GM12878 (cell line): Measurements from ENCODE around the gene EBI3. TPM values are rescaled to one million over a fixed set of nuclear protein-coding genes. Genes with fewer than 3 reads are reported as not detected.

Experiments used
- ATAC-seq: fragments of 200-7000 bp; cut with Tn5 transposase; 3 replicates; pipeline ENCODE4 v1.9.1; 2020; ENCODE audit warnings: mild to moderate bottlenecking, moderate library complexity
- BruUV-seq: library from RNA; stranded (reverse); fragments of 400-500 nt; replicated peaks from 2 replicates; lab custom pipeline; 2021; lab: Mats Ljungman, UMichigan
- CTCF ChIA-PET: fragments of 300-600 bp; sonication (Branson Sonifier 250); formaldehyde crosslinking; extraction: SDS; loops from one replicate; lab custom pipeline; 2021; ENCODE audit warnings: inconsistent platforms; lab: Yijun Ruan, JAX
- POLR2A ChIA-PET: fragments of 350-600 bp; formaldehyde crosslinking; extraction: SDS; loops from one replicate; lab custom pipeline; 2021; ENCODE audit warnings: inconsistent platforms; lab: Charles Lee
- RAD21 ChIA-PET: fragments of 300-600 bp; sonication (Branson Sonifier 250); formaldehyde crosslinking; loops from one replicate; lab custom pipeline; 2023; ENCODE audit warnings: antibody characterized with exemption; ENCODE audit not compliant: unreplicated experiment; lab: Charles Lee
- SMC1A ChIA-PET: fragments of 300-600 bp; sonication (Branson Sonifier 250); formaldehyde crosslinking; loops from one replicate; lab custom pipeline; 2023; ENCODE audit not compliant: unreplicated experiment, uncharacterized antibody; lab: Charles Lee
- DNase-seq: peaks from one replicate; pipeline ENCODE4 v3.0.0-alpha.2; 2011; ENCODE audit warnings: low read depth, low spot score
- FAIRE-seq: peaks from 3 replicates; lab custom pipeline; 2011; peaks lifted over from hg19 to GRCh38; lab: Jason Lieb, UNC
- H2AFZ ChIP-seq: 2 replicates; pipeline ENCODE4 v1.6.0; 2011; ENCODE audit warnings: low read depth, low read length, control low read depth; ENCODE audit not compliant: control insufficient read depth
- H3K27ac ChIP-seq: 2 replicates; pipeline ENCODE4 v1.5.1; 2011; ENCODE audit warnings: control low read depth; ENCODE audit not compliant: control insufficient read depth, insufficient read depth
- H3K27me3 ChIP-seq, 2 experiments: replicated peaks in 1 of 2; 2 replicates each; pipeline versions ENCODE4 v1.6.0 to v1.6.1; 2011; ENCODE audit warnings: low read length in 1 of 2; ENCODE audit not compliant: control insufficient read depth in 2 of 2, insufficient read depth in 2 of 2
- H3K36me3 ChIP-seq, 2 experiments: 2 replicates each; pipeline ENCODE4 v1.5.1; 2011; ENCODE audit warnings: low read length in 1 of 2; ENCODE audit not compliant: control insufficient read depth in 2 of 2, insufficient read depth in 2 of 2
- H3K4me1 ChIP-seq: 2 replicates; pipeline ENCODE4 v1.6.1; 2011; ENCODE audit warnings: mild to moderate bottlenecking, low read length, moderate library complexity, mixed read lengths; ENCODE audit not compliant: control insufficient read depth, insufficient read depth
- H3K4me2 ChIP-seq: 2 replicates; pipeline ENCODE4 v1.6.0; 2011; ENCODE audit warnings: control low read depth; ENCODE audit not compliant: control insufficient read depth, insufficient read depth
- H3K4me3 ChIP-seq: fragments of 200-600 bp; sonication (generic); 2 replicates; pipeline ENCODE4 v1.5.1; 2016
- H3K79me2 ChIP-seq: 2 replicates; pipeline ENCODE4 v1.6.0; 2011; ENCODE audit warnings: low read length; ENCODE audit not compliant: control insufficient read depth, insufficient read depth
- H3K9ac ChIP-seq: 2 replicates; pipeline ENCODE4 v1.8.0; 2011; ENCODE audit warnings: low read length, control low read depth, mixed read lengths; ENCODE audit not compliant: control insufficient read depth, insufficient read depth
- H3K9me3 ChIP-seq: replicated peaks from 3 replicates; pipeline ENCODE4 v1.5.1; 2011; ENCODE audit warnings: mild to moderate bottlenecking, low read length; ENCODE audit not compliant: control insufficient read depth, insufficient read depth
- H4K20me1 ChIP-seq: 2 replicates; pipeline ENCODE4 v1.6.0; 2011; ENCODE audit not compliant: control insufficient read depth, insufficient read depth
- CHD4 ChIP-seq: fragments of 200-600 bp; sonication (generic); IDR thresholded peaks from 2 replicates; pipeline ENCODE4 v1.6.1; 2016; ENCODE audit warnings: mild to moderate bottlenecking
- E4F1 ChIP-seq: fragments of 450-650 bp; IDR thresholded peaks from 2 replicates; pipeline ENCODE4 v1.6.1; 2018; ENCODE audit warnings: borderline replicate concordance, mild to moderate bottlenecking; ENCODE audit not compliant: partially characterized antibody
- EED ChIP-seq: sonication (generic); IDR thresholded peaks from 2 replicates; pipeline ENCODE4 v1.6.1; 2016; ENCODE audit warnings: antibody characterized with exemption, low read depth
- ETV6 ChIP-seq, 2 experiments: fragments of 450-650 bp in 1 of 2; IDR thresholded peaks in 1 of 2; conservative IDR thresholded peaks in 1 of 2; 2 replicates each; pipeline ENCODE4 v1.6.1; 2014; ENCODE audit warnings: antibody characterized with exemption in 1 of 2, borderline replicate concordance in 1 of 2, low read depth in 1 of 2, mild to moderate bottlenecking in 1 of 2, moderate library complexity in 1 of 2
- HDGF ChIP-seq: fragments of 450-650 bp; IDR thresholded peaks from 2 replicates; pipeline ENCODE4 v1.6.1; 2016; ENCODE audit warnings: antibody characterized with exemption
- IKZF1 ChIP-seq: fragments of 450-650 bp; conservative IDR thresholded peaks from 2 replicates; pipeline ENCODE4 v1.6.1; 2017; ENCODE audit warnings: antibody characterized with exemption, mild to moderate bottlenecking
- IKZF2 ChIP-seq, 2 experiments: fragments of 450-650 bp; IDR thresholded peaks; 2 replicates each; pipeline ENCODE4 v1.6.1; 2017; ENCODE audit warnings: mild to moderate bottlenecking in 2 of 2, moderate library complexity in 2 of 2
- KLF5 ChIP-seq: fragments of 450-650 bp; IDR thresholded peaks from 2 replicates; pipeline ENCODE4 v1.6.1; 2014; ENCODE audit warnings: mild to moderate bottlenecking; ENCODE audit not compliant: partially characterized antibody
- MLLT1 ChIP-seq: fragments of 450-650 bp; IDR thresholded peaks from 2 replicates; pipeline ENCODE4 v1.6.1; 2016; ENCODE audit warnings: mild to moderate bottlenecking
- NBN ChIP-seq: fragments of 450-650 bp; IDR thresholded peaks from 2 replicates; pipeline ENCODE4 v1.6.1; 2016
- RCOR1 ChIP-seq: conservative IDR thresholded peaks from 2 replicates; pipeline ENCODE4 v1.6.1; 2012; ENCODE audit warnings: low read depth, low read length, improper control_type of control experiment
- SMAD1 ChIP-seq: fragments of 450-650 bp; IDR thresholded peaks from 2 replicates; pipeline ENCODE4 v1.6.1; 2018; ENCODE audit warnings: mild to moderate bottlenecking, low read depth; ENCODE audit not compliant: partially characterized antibody
- YBX1 ChIP-seq: fragments of 450-650 bp; IDR thresholded peaks from 2 replicates; pipeline ENCODE4 v1.6.1; 2016; ENCODE audit warnings: antibody characterized with exemption
- ZNF207 ChIP-seq: fragments of 450-650 bp; IDR thresholded peaks from 2 replicates; pipeline ENCODE4 v1.6.1; 2014; ENCODE audit warnings: antibody characterized with exemption, mild to moderate bottlenecking, borderline replicate concordance
- WGBS: methylation state at CpG from one replicate; pipeline ENCODE4 v1.1.6; 2016; ENCODE audit warnings: low lambda C conversion rate; ENCODE audit not compliant: insufficient replicate concordance, insufficient coverage; ENCODE audit errors: missing lambda C conversion rate; 5-methylcytosine and 5-hydroxymethylcytosine counted together
- in situ Hi-C: fragments of 300-500 bp; cut with MboI; formaldehyde crosslinking; loops from 9 replicates; pipeline ENCODE4 v1.14.3; 2018; ENCODE audit warnings: mixed read lengths
- intact Hi-C: fragments of 100-400 bp; cut with micrococcal nuclease; formaldehyde crosslinking; loops from one replicate; pipeline ENCODE4 v1.14.2; 2022; ENCODE audit not compliant: unreplicated experiment
- polyA plus RNA-seq, 11 experiments: library from polyadenylated mRNA; depleted of rRNA in 4 of 11; unstranded in 6 of 11; stranded (reverse) in 5 of 11; fragments of >200 nt; fragmentation: Nextera tagmentation in 4 of 11; fragmentation: Illumina TruSeq in 1 of 11; extraction: Ambion mirVana in 4 of 11; extraction: Trizol in 1 of 11; gene quantifications; 1 replicate in 1 of 11; 2 replicates in 10 of 11; pipeline versions ENCODE4 v1.2.1 to v1.2.3, GENCODE V29; 2011 to 2016; ENCODE audit warnings: inconsistent platforms in 2 of 11, missing spikeins in 2 of 11, low read depth in 1 of 11
- total RNA-seq, 4 experiments: library from RNA; depleted of rRNA in 3 of 4; stranded (reverse); fragments of >200 nt in 3 of 4; fragmentation: Illumina TruSeq in 1 of 4; extraction: Trizol in 1 of 4; gene quantifications; 2 replicates each; pipeline versions ENCODE4 v1.2.1 to v1.2.3, GENCODE V29; 2013 to 2021

EBI3 gene
- total and polyA plus RNA-seq, 10 of the 15 experiments (the other 5 are each of a cell fraction or from before 2014, with no cell fraction given) = 22.0 to 288 (median 186) TPM

DNA sequence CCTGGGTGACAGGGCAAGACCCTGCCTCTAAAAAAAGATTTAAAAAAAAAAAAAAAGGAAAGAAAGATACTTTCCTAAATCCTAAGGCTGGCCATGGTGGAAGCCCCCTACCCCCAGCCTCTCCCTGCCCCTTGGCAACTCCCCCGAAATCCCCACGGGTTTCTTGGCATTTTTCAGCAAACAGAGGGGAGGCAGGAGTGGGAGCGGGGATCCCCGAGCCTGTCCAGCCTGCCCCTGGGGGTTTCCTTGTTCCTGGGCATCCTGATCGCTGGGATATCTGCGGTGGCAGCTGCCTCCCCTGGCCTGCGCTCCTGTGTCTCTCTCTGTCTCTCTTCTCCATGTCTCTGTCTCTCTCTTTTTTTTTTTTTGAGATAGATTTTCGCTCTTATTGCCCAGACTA lies 3.4 kb upstream of the EBI3 start:
- ChIA-PET POLR2A (no interaction called here), RAD21 (no interaction called here), SMC1A (no interaction called here), CTCF (no interaction called here)
- TF ChIP-seq IKZF1 = peak; percentile 36
- TF ChIP-seq KLF5 = no peak
- no peak for TF ChIP-seq E4F1
- TF ChIP-seq EED = peak; percentile 74; the same call in 1 of the 2 replicates
- TF ChIP-seq IKZF2 (IDR thresholded peaks at IDR 0.05) = peak in 1 of 2 experiments; percentile 40; a peak in 2 of 4 replicates
- no peak for TF ChIP-seq CHD4
- Histone ChIP-seq H3K36me3 (no peaks in the 10 kb centered on the region), H4K20me1 (no peaks in the 10 kb centered on the region), H3K79me2 (peaks cover 30% of the 10 kb centered on the region), H3K4me2 (no peak overlapping the region), H3K9ac (no peak overlapping the region), H3K27me3 (no peaks in the 10 kb centered on the region), H3K4me1 (peaks cover 46% of the 10 kb centered on the region), H3K4me3 (no peak overlapping the region), H3K9me3 (no peaks in the 10 kb centered on the region), H3K27ac (no peak overlapping the region), H2AFZ (no peak overlapping the region)
- in situ Hi-C loops = no loop called here
- WGBS = 46% methylated on average over 7 of the region's 8 CpGs
- DNase-seq = no peak
- no peak for FAIRE-seq
- intact Hi-C loops = no loop called here
- BruUV-seq = no TSS peak
- ATAC-seq = no peak

DNA sequence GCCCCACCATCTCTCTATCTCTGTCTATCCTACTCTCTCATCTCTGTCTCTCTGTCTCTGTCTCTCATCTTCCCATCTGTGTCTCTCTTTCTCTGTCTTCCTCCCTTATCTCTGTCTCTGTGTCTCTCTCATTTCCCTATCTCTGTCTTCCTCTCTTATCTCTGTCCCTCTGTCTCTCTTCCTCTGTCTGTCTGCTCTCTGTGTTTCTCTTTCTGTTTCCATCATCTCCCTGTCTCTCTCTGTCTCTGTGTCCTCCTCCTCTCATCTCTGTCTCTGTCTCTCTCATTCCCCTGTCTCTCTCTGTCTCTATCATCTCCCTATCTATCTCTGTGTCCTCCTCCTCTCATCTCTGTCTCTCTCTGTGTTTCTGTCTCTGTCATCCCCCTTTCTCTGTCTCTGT lies 1.6 kb upstream of the EBI3 start:
- ATAC-seq (no peak), FAIRE-seq (no peak)
- CTCF ChIA-PET = no interaction called here

More for the DNA sequence above, 1.6 kb upstream of the EBI3 start:
- H3K36me3 ChIP-seq = no peaks in the 10 kb centered on the region
- peaks cover 27% of the 10 kb centered on the region for H3K4me1 ChIP-seq
- ChIA-PET POLR2A (no interaction called here), RAD21 (no interaction called here), SMC1A (no interaction called here)
- H4K20me1 ChIP-seq = no peaks in the 10 kb centered on the region
- DNase-seq = no peak
- in situ Hi-C loops = no loop called here
- intact Hi-C loops = loop anchor here (2.0 kb wide), 2 partner anchors 13 to 19 kb away; partner anchors contain the start of gene YJU2
- TF ChIP-seq NBN = peak; percentile 85
- TF ChIP-seq YBX1 = peak; percentile 86
- TF ChIP-seq IKZF2 (IDR thresholded peaks at IDR 0.05) = peak; percentile 9 to 17; a peak in 2 of 4 replicates
- peak; percentile 57 for TF ChIP-seq MLLT1
- peak; percentile 97 for TF ChIP-seq HDGF
- TF ChIP-seq ETV6 (conservative IDR thresholded peaks at IDR 0.05 in 1 of 2, IDR thresholded peaks at IDR 0.05 in 1 of 2; ENCODE audit: borderline replicate concordance in 1 of 2, low read depth in 1 of 2) = 0 out of 4 replicates have a peak, but pooled peaks of 1 of the 2 experiments have one; percentile 19
- peak; percentile 33 for TF ChIP-seq SMAD1
- TF ChIP-seq RCOR1 = no peak
- TF ChIP-seq ZNF207 = no peak
- H3K27ac ChIP-seq = peak overlapping the region; percentile 99
- peak overlapping the region; percentile 21; the same call in 1 of the 2 replicates for H2AFZ ChIP-seq
- no peaks in the 10 kb centered on the region for H3K27me3 ChIP-seq
- H3K4me3 ChIP-seq = peak overlapping the region; percentile 93
- H3K9ac ChIP-seq = peak overlapping the region; percentile 34; the same call in 1 of the 2 replicates
- H3K79me2 ChIP-seq = peaks cover 44% of the 10 kb centered on the region
- peak overlapping the region; percentile 41 for H3K4me2 ChIP-seq
- H3K9me3 ChIP-seq = no peaks in the 10 kb centered on the region
- BruUV-seq = no TSS peak
